Kidney (tissue), 14 donors: ENCODE data around the gene GALP. TPM values are rescaled to one million over a fixed set of nuclear protein-coding genes. Genes with fewer than 3 reads are reported as not detected.

Experiments
- DNase-seq, 5 donors: peaks; one replicate each; pipeline ENCODE4 v3.0.0-alpha.2; 2013 to 2020
- FAIRE-seq: peaks from 2 replicates; lab custom pipeline; 2012; peaks lifted over from hg19 to GRCh38; lab: Jason Lieb, UNC
- H3K27ac ChIP-seq, 2 donors: one replicate each; pipeline ENCODE4 v1.7.0; 2013; ENCODE audit warnings: low read depth in 2 of 2, low read length in 2 of 2, inconsistent platforms in 1 of 2
- H3K27me3 ChIP-seq: one replicate; pipeline ENCODE4 v1.7.1; 2013; ENCODE audit warnings: low read length, inconsistent platforms; ENCODE audit not compliant: control insufficient read depth, insufficient read depth
- H3K36me3 ChIP-seq, 3 donors: one replicate each; pipeline versions ENCODE4 v1.7.0 to v1.7.1; 2013; ENCODE audit warnings: low read length in 3 of 3, control low read depth in 1 of 3, inconsistent platforms in 1 of 3; ENCODE audit not compliant: insufficient read depth in 3 of 3, control insufficient read depth in 2 of 3
- H3K4me1 ChIP-seq, 3 donors: one replicate each; pipeline versions ENCODE4 v1.7.0 to v1.7.1; 2013; ENCODE audit warnings: low read length in 3 of 3, inconsistent platforms in 1 of 3, low read depth in 1 of 3; ENCODE audit not compliant: control insufficient read depth in 2 of 3, insufficient read depth in 2 of 3
- H3K4me3 ChIP-seq, 3 donors: one replicate each; pipeline versions ENCODE4 v1.7.0 to v1.8.1; 2013; ENCODE audit warnings: low read length in 3 of 3, control low read depth in 1 of 3, inconsistent platforms in 1 of 3
- H3K9ac ChIP-seq, 3 donors: one replicate each; pipeline versions ENCODE4 v1.7.0 to v1.7.1; 2013; ENCODE audit warnings: low read length in 3 of 3, control low read depth in 1 of 3, inconsistent platforms in 1 of 3
- H3K9me3 ChIP-seq, 3 donors: one replicate each; pipeline versions ENCODE4 v1.7.0 to v1.7.1; 2013; ENCODE audit warnings: low read length in 3 of 3, control low read depth in 1 of 3, inconsistent platforms in 1 of 3; ENCODE audit not compliant: control insufficient read depth in 2 of 3, insufficient read depth in 1 of 3
- CTCF ChIP-seq: IDR thresholded peaks from 3 replicates; pipeline ENCODE4 v1.5.1; 2012; ENCODE audit warnings: mild to moderate bottlenecking, moderate library complexity, borderline replicate concordance; ENCODE audit not compliant: insufficient read depth; ENCODE audit errors: extremely low read depth
- intact Hi-C: fragments of 100-400 bp; cut with DNase I; formaldehyde crosslinking; loops from one replicate; pipeline ENCODE4 v1.11.1; 2022
- polyA plus RNA-seq: library from polyadenylated mRNA; stranded (reverse); fragments of 350-450 nt; fragmentation: Illumina TruSeq; extraction: RNeasy Lipid Tissue Mini Kit (QIAGEN cat#74804); gene quantifications from one replicate; pipeline ENCODE4 v1.2.3, GENCODE V29; 2014; ENCODE audit warnings: low read depth, low replicate concordance; ENCODE audit not compliant: insufficient read depth
- total RNA-seq: library from RNA; stranded (reverse); fragmentation: NEBNext Ultra II Directional; extraction: Animal tissue kit (Norgen Biotek cat#: 25700); gene quantifications from one replicate; pipeline ENCODE4 v1.2.1, GENCODE V29; 2021
- donor health status: control.
- donor health status: control.
- donor health status: control.
- donor health status: control.
- donor health status: control.
- donor health status: DM: yes; HTN: yes; CAD: no.
- donor health status: Normal renal cell carcinoma (clear cell type).

The GALP gene
- total and polyA plus RNA-seq, 2 donors from 2014 or later: not detected

- no peak overlapping the region for H3K27ac ChIP-seq
- FAIRE-seq (no peak), DNase-seq (no peak)
- intact Hi-C loops: loop anchor here (10.0 kb wide), 1 partner anchor 48 kb away; no protein-coding TSS in a partner anchor
- TF ChIP-seq CTCF: no peak
- no peaks in the 10 kb centered on the region for H3K27me3 ChIP-seq
- H3K9ac ChIP-seq: no peak overlapping the region
- H3K9me3 ChIP-seq: no peaks in the 10 kb centered on the region
- H3K4me1 ChIP-seq: no peaks in the 10 kb centered on the region
- peaks cover 0 to 10% (median 6%) of the 10 kb centered on the region in 3 donors for H3K36me3 ChIP-seq
- no peak overlapping the region for H3K4me3 ChIP-seq
Observed at GRCh38 chr19:56152644-56153043, 23.2 kb upstream of the GALP start.

GRCh38 chr19:56153507-56153906, 22.3 kb upstream of the GALP start:
- intact Hi-C loops: loop anchor here (10.0 kb wide), 1 partner anchor 49 kb away; no protein-coding TSS in a partner anchor
- Histone ChIP-seq H3K27me3 (no peaks in the 10 kb centered on the region), H3K9me3 (no peaks in the 10 kb centered on the region), H3K9ac (no peak overlapping the region), H3K4me3 (no peak overlapping the region), H3K36me3 (peaks cover 0 to 15% (median 6%) of the 10 kb centered on the region in 3 donors), H3K4me1 (no peaks in the 10 kb centered on the region), H3K27ac (no peak overlapping the region)
- no peak for TF ChIP-seq CTCF
- FAIRE-seq (no peak), DNase-seq (peak in 3 of 5 donors; percentile 44 to 70 (median 62))

- intact Hi-C loops: loop anchor here (10.0 kb wide), 1 partner anchor 50 kb away; no protein-coding TSS in a partner anchor
- FAIRE-seq (no peak), DNase-seq (no peak)
- Histone ChIP-seq H3K27ac (no peak overlapping the region), H3K36me3 (peaks cover 4 to 17% (median 12%) of the 10 kb centered on the region in 3 donors), H3K9me3 (no peaks in the 10 kb centered on the region), H3K4me3 (no peak overlapping the region), H3K9ac (no peak overlapping the region), H3K4me1 (no peaks in the 10 kb centered on the region), H3K27me3 (no peaks in the 10 kb centered on the region)
- TF ChIP-seq CTCF: peak; percentile 9
Observed at GRCh38 chr19:56155124-56155687, 20.6 kb upstream of the GALP start.
